ENCODE results near the gene MARCHF10.

The MARCHF10 gene

GRCh38 chr17:62674841-62675240 is 133.3 kb downstream of the MARCHF10 start:
- no peak for DNase-seq

GRCh38 chr17:62674363-62674739 is 133.8 kb downstream of the MARCHF10 start:
- no peak for DNase-seq

- DNase-seq = no peak
Observed at GRCh38 chr17:62673614-62674362, 134.3 kb downstream of the MARCHF10 start.

GRCh38 chr17:62672957-62673356 is 135.2 kb downstream of the MARCHF10 start:
- DNase-seq = no peak

- no peak for DNase-seq
Observed at GRCh38 chr17:62671553-62671952, 136.6 kb downstream of the MARCHF10 start.

- DNase-seq = no peak
Observed at GRCh38 chr17:62670202-62670821, 137.8 kb downstream of the MARCHF10 start.

- DNase-seq = no peak
Observed at GRCh38 chr17:62668091-62668804, 139.9 kb downstream of the MARCHF10 start.

- no peak for DNase-seq
Observed at GRCh38 chr17:62666801-62667591, 141.1 kb downstream of the MARCHF10 start.

- no peak for DNase-seq
Observed at GRCh38 chr17:62666061-62666800, 141.9 kb downstream of the MARCHF10 start.

GRCh38 chr17:62665599-62665998 is 142.5 kb downstream of the MARCHF10 start:
- no peak for DNase-seq

GRCh38 chr17:62664336-62665120 is 143.6 kb downstream of the MARCHF10 start:
- no peak for DNase-seq

- DNase-seq = no peak
Observed at GRCh38 chr17:62663304-62663703, 144.8 kb downstream of the MARCHF10 start.

- DNase-seq = no peak
Observed at GRCh38 chr17:62662855-62663254, 145.3 kb downstream of the MARCHF10 start.

- no peak for DNase-seq
Observed at GRCh38 chr17:62661337-62661736, 146.8 kb downstream of the MARCHF10 start.

- DNase-seq = no peak
Observed at GRCh38 chr17:62660629-62661118, 147.4 kb downstream of the MARCHF10 start.

GRCh38 chr17:62658136-62658920 is 149.8 kb downstream of the MARCHF10 start:
- no peak for DNase-seq

- no peak for DNase-seq
Observed at GRCh38 chr17:62657690-62658089, 150.4 kb downstream of the MARCHF10 start.

GRCh38 chr17:62657145-62657665 is 150.9 kb downstream of the MARCHF10 start:
- no peak for DNase-seq

- DNase-seq = no peak
Observed at GRCh38 chr17:62656446-62656845, 151.7 kb downstream of the MARCHF10 start.

GRCh38 chr17:62655656-62656055 is 152.5 kb downstream of the MARCHF10 start:
- DNase-seq = no peak

Data from right forelimb (tissue), 1 donor.